ENCODE data around the gene DNPH1.

Gene DNPH1

GRCh38 chr6:43180058-43180457 is 49.2 kb downstream of the DNPH1 start:
- DNase-seq, result no peak

DNA sequence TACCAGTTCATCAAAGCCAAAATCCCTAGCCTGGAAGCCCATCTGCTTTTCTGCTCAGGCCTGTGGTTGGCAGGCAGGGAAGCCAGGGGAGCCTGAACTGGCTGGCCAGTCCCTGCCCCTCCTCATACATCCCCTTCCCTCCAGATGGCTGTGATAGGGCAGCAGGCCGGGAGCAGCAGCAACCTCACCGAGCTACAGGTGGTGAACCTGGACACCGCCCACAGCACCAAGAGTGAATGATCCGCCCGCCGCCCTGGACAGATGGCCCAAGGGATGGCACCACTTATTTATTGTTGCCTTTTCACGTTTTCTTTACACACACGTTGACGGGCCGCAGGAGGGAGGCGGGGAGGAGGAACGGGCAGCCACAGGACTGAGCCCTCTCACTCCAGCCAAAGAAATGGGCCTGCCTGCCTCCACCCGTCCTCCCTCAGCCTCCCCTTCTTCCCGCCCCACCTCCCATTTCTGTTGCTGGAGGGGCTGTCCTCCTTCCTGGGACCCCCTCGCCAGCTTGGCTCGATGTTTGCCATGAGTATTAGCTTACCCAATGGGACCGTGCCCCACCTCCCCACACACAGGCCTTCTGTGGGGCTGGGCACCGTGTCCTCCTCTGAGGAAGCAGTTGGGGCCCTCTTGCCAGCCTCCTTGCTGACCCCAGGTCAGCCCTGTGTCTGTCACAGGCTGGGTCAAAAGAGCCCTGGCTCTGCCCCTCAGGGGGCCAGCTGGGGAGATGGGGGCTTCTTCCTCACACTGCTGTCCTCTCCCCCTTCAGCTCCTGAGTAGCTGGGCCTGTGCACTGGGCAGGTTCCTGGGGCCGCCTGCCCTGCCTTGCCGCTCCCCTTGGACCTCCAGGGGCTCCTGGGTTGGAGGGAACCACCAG is 50.1 kb downstream of the DNPH1 start:
- no peak for DNase-seq

DNA sequence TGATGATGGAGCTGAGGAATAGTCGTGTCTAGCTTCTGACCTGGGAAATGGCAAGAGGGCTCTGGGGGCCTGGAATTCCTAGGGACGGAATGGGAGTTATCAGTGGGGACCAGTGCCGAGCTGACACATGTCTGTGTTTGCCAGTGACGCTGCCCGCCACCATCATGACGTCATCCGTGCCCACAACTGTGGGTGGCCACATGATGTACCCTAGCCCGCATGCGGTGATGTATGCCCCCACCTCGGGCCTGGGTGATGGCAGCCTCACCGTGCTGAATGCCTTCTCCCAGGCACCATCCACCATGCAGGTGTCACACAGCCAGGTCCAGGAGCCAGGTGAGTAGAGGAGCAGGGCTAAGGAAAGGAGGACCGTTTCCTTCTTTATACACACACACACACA is 51.1 kb downstream of the DNPH1 start:
- DNase-seq, result no peak

DNA sequence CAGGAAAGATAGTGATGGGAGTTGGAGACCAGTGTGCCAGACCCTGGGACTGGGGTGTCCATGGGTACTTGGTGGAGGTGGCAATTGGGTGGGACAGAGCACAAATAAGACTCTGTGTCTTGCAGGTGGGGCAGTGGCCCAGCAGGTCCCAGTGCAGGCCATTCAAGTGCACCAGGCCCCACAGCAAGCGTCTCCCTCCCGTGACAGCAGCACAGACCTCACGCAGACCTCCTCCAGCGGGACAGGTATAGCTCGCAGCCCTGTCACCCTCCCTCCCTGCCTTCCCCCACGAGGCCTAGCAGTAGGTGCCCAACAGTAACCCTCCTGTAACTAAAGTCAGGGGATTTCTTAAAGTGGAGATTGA is 52.9 kb downstream of the DNPH1 start:
- no peak for DNase-seq

GRCh38 chr6:43175676-43176422 is 53.4 kb downstream of the DNPH1 start:
- no peak for DNase-seq
